SK-N-MC (cell line): Measurements from ENCODE around the gene PDE4D.

Experiments
- EZH2 ChIP-seq: fragments of 200-600 bp; sonication (generic); IDR thresholded peaks from one replicate; pipeline ENCODE4 v1.6.1; 2017; ENCODE audit warnings: antibody characterized with exemption
- FOXP2 ChIP-seq: optimal IDR thresholded peaks from 2 replicates; pipeline ENCODE3; 2011; ENCODE audit warnings: mild to moderate bottlenecking, moderate library complexity; ENCODE audit not compliant: insufficient read depth; ENCODE audit errors: extremely low read length, control extremely low read depth
- POLR2AphosphoS5 ChIP-seq: IDR thresholded peaks from 2 replicates; pipeline ENCODE4 v1.6.1; 2012; ENCODE audit warnings: mild to moderate bottlenecking, low read depth, low read length, borderline replicate concordance

GRCh38 chr5:59126708-59127573 lies 766.6 kb downstream of the PDE4D start:
- TF ChIP-seq POLR2AphosphoS5 (peak; percentile 59; the same call in 1 of the 2 replicates), EZH2 (no peak), FOXP2 (no peak)
